ENCODE data around the gene CLASP1.

CLASP1 gene

DNA sequence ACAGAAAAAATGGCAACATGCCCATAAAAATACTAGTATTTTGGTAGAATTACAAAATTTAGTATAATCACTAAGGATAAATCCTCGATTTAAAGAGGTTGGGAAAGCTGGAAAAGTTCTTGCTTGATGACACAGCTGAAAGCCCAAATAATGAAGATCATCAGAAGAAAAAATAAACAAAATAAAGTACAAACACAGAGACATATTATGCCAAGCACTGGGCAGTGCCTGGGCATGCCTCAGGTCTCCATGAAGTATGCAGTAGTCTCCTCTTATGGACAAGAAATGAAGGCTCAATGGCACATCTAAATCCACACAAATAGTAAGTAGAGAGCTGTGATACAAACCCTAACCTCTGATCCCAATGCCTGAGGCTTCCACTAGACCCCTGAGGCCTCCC is 60.9 kb downstream of the CLASP1 start:
- Histone ChIP-seq H3K27me3 (ENCODE audit: insufficient read depth, poor library complexity, severe bottlenecking) (no peaks in the 10 kb centered on the region), H3K4me3 (replicated peaks; ENCODE audit: insufficient read depth, low read length) (no peak overlapping the region), H3K27ac (replicated peaks) (no peak overlapping the region)
- DNase-seq (ENCODE audit: low read depth in 1 of 2, low spot score in 1 of 2): no peak
- TF ChIP-seq, protein P1, sequence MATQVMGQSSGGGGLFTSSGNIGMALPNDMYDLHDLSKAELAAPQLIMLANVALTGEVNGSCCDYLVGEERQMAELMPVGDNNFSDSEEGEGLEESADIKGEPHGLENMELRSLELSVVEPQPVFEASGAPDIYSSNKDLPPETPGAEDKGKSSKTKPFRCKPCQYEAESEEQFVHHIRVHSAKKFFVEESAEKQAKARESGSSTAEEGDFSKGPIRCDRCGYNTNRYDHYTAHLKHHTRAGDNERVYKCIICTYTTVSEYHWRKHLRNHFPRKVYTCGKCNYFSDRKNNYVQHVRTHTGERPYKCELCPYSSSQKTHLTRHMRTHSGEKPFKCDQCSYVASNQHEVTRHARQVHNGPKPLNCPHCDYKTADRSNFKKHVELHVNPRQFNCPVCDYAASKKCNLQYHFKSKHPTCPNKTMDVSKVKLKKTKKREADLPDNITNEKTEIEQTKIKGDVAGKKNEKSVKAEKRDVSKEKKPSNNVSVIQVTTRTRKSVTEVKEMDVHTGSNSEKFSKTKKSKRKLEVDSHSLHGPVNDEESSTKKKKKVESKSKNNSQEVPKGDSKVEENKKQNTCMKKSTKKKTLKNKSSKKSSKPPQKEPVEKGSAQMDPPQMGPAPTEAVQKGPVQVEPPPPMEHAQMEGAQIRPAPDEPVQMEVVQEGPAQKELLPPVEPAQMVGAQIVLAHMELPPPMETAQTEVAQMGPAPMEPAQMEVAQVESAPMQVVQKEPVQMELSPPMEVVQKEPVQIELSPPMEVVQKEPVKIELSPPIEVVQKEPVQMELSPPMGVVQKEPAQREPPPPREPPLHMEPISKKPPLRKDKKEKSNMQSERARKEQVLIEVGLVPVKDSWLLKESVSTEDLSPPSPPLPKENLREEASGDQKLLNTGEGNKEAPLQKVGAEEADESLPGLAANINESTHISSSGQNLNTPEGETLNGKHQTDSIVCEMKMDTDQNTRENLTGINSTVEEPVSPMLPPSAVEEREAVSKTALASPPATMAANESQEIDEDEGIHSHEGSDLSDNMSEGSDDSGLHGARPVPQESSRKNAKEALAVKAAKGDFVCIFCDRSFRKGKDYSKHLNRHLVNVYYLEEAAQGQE (IDR thresholded peaks at IDR 0.05; ENCODE audit: insufficient replicate concordance, low read depth): no peak
- TF ChIP-seq, protein P2, sequence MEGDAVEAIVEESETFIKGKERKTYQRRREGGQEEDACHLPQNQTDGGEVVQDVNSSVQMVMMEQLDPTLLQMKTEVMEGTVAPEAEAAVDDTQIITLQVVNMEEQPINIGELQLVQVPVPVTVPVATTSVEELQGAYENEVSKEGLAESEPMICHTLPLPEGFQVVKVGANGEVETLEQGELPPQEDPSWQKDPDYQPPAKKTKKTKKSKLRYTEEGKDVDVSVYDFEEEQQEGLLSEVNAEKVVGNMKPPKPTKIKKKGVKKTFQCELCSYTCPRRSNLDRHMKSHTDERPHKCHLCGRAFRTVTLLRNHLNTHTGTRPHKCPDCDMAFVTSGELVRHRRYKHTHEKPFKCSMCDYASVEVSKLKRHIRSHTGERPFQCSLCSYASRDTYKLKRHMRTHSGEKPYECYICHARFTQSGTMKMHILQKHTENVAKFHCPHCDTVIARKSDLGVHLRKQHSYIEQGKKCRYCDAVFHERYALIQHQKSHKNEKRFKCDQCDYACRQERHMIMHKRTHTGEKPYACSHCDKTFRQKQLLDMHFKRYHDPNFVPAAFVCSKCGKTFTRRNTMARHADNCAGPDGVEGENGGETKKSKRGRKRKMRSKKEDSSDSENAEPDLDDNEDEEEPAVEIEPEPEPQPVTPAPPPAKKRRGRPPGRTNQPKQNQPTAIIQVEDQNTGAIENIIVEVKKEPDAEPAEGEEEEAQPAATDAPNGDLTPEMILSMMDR (IDR thresholded peaks at IDR 0.05; ENCODE audit: insufficient read depth, low read length): no peak
- no peak for TF ChIP-seq SPI1 (IDR thresholded peaks at IDR 0.05; ENCODE audit: borderline replicate concordance, low read depth)
- TF ChIP-seq GABPA (IDR thresholded peaks at IDR 0.05; ENCODE audit: low read depth): no peak
- TF ChIP-seq POLR2AphosphoS5 (IDR thresholded peaks at IDR 0.05; ENCODE audit: low read depth): no peak

DNA sequence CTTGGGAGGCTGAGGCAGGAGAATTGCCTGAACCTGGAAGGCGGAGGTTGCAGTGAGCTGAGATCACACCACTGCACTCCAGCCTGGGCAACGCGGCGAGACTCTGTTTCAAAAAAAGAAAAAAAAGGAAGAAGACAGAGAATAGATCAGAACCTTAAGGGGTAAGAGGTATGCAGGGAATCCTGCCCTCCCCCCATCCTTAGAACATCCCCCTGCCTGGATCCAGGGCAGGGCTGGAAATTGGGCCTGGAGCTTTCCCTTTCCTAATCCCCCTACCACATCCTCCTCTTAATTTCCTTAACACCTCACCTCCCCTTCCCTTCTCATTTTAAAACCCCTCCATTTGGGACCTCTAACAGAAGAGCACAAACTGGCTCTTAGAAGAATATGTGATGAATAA is 62.1 kb downstream of the CLASP1 start:
- DNase-seq (ENCODE audit: low read depth in 1 of 2, low spot score in 1 of 2): no peak
- TF ChIP-seq, protein P1 (IDR thresholded peaks at IDR 0.05; ENCODE audit: insufficient replicate concordance, low read depth): no peak
- TF ChIP-seq SPI1 (IDR thresholded peaks at IDR 0.05; ENCODE audit: borderline replicate concordance, low read depth): no peak
- TF ChIP-seq POLR2AphosphoS5 (IDR thresholded peaks at IDR 0.05; ENCODE audit: low read depth): no peak
- Histone ChIP-seq H3K4me3 (replicated peaks; ENCODE audit: insufficient read depth, low read length) (no peak overlapping the region), H3K27me3 (ENCODE audit: insufficient read depth, poor library complexity, severe bottlenecking) (no peaks in the 10 kb centered on the region), H3K27ac (replicated peaks) (no peak overlapping the region)

DNA sequence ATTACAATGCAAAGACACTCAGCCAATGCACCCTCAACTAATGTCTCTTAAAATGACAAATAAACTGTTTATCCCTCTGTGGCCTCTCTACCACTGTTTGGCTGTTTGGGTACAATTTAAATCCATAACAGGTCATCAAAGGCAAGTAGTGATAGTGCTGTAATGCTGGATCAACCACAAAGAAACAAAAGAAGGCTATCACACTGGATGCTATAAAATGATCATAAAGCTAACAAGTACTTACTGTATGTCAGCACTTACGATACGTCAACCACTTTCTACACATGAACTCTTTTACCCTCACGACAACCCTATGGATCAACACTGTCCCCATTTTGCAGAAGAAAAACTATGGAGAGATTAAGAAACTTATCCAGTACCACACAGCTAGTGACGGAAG is 64.5 kb downstream of the CLASP1 start:
- TF ChIP-seq, protein P2 (IDR thresholded peaks at IDR 0.05; ENCODE audit: insufficient read depth, low read length): no peak
- no peak for TF ChIP-seq SPI1 (IDR thresholded peaks at IDR 0.05; ENCODE audit: borderline replicate concordance, low read depth)
- H3K4me3 ChIP-seq (replicated peaks; ENCODE audit: insufficient read depth, low read length): no peak overlapping the region
- no peak for DNase-seq (ENCODE audit: low read depth in 1 of 2, low spot score in 1 of 2)
- no peak overlapping the region for H3K27ac ChIP-seq (replicated peaks)
- no peaks in the 10 kb centered on the region for H3K27me3 ChIP-seq (ENCODE audit: insufficient read depth, poor library complexity, severe bottlenecking)

DNA sequence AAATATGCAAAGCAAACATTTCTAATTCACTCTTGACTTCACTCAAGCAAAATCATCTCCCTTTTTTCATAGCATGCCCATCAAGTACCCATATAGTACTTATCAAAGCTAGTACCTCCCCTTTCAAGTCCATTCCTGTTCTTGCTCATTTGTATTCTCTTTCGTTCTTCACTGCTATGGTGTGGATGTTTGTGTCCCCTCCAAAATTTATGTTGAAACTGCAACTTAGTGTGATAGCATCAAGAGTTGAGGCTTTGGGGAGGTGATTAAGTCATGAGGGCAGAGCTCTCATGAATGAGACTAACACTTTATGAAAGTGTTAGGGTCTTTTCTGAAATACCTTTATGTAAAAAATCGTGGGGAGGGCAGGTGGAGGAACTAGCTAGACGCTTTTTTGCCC is 65.7 kb downstream of the CLASP1 start:
- no peak for DNase-seq (ENCODE audit: low read depth in 1 of 2, low spot score in 1 of 2)
- H3K4me3 ChIP-seq (replicated peaks; ENCODE audit: insufficient read depth, low read length): no peak overlapping the region
- no peak overlapping the region for H3K27ac ChIP-seq (replicated peaks)
- no peaks in the 10 kb centered on the region for H3K27me3 ChIP-seq (ENCODE audit: insufficient read depth, poor library complexity, severe bottlenecking)
- no peak for TF ChIP-seq SPI1 (IDR thresholded peaks at IDR 0.05; ENCODE audit: borderline replicate concordance, low read depth)
- TF ChIP-seq, protein P1 (IDR thresholded peaks at IDR 0.05; ENCODE audit: insufficient replicate concordance, low read depth): no peak
- TF ChIP-seq, protein P2 (IDR thresholded peaks at IDR 0.05; ENCODE audit: insufficient read depth, low read length): no peak
- TF ChIP-seq GABPA (IDR thresholded peaks at IDR 0.05; ENCODE audit: low read depth): no peak
- TF ChIP-seq POLR2AphosphoS5 (IDR thresholded peaks at IDR 0.05; ENCODE audit: low read depth): no peak

Data from HL-60 (cell line).